Mesenchymal stem cell (in vitro differentiated cells and primary cell): ENCODE measurements around the gene PHKA2.

ENCODE experiments used
- DNase-seq: peaks from one replicate; pipeline ENCODE4 v3.0.0-alpha.2; 2013
- H2AFZ ChIP-seq: one replicate; pipeline ENCODE4 v1.6.1; 2013; ENCODE audit warnings: low read depth, mild to moderate bottlenecking, control low read depth, inconsistent platforms, low read length, moderate library complexity
- H2AK5ac ChIP-seq: 2 replicates; pipeline ENCODE4 v1.6.1; 2013; ENCODE audit warnings: low read length, moderate library complexity, mild to moderate bottlenecking, inconsistent platforms; ENCODE audit not compliant: severe bottlenecking
- H2BK120ac ChIP-seq: one replicate; pipeline ENCODE4 v1.6.1; 2013; ENCODE audit warnings: low read depth, mild to moderate bottlenecking, inconsistent platforms, low read length, moderate library complexity
- H2BK12ac ChIP-seq, 2 experiments: one replicate each; pipeline ENCODE4 v1.6.1; 2013; ENCODE audit warnings: inconsistent platforms in 2 of 2, low read length in 2 of 2, mild to moderate bottlenecking in 2 of 2, moderate library complexity in 2 of 2, control low read depth in 1 of 2
- H2BK15ac ChIP-seq: one replicate; pipeline ENCODE4 v1.6.1; 2013; ENCODE audit warnings: mild to moderate bottlenecking, low read depth, inconsistent platforms; ENCODE audit not compliant: poor library complexity, severe bottlenecking
- H2BK5ac ChIP-seq: 2 replicates; pipeline ENCODE4 v1.6.1; 2013; ENCODE audit warnings: low read depth, mild to moderate bottlenecking, low read length, control low read depth, inconsistent platforms; ENCODE audit not compliant: poor library complexity, severe bottlenecking
- H3K14ac ChIP-seq, 2 experiments: one replicate each; pipeline ENCODE4 v1.6.1; 2013; ENCODE audit warnings: inconsistent platforms in 2 of 2, low read length in 2 of 2, control low read depth in 1 of 2, mild to moderate bottlenecking in 1 of 2, moderate library complexity in 1 of 2
- H3K18ac ChIP-seq, 2 experiments: one replicate each; pipeline ENCODE4 v1.6.1; 2013; ENCODE audit warnings: inconsistent platforms in 2 of 2, low read length in 2 of 2, control low read depth in 1 of 2, low read depth in 1 of 2, mild to moderate bottlenecking in 1 of 2
- H3K23ac ChIP-seq, 2 experiments: one replicate each; pipeline ENCODE4 v1.6.1; 2013; ENCODE audit warnings: inconsistent platforms in 2 of 2, low read length in 2 of 2, mild to moderate bottlenecking in 2 of 2, moderate library complexity in 2 of 2, control low read depth in 1 of 2
- H3K27ac ChIP-seq: 2 replicates; pipeline ENCODE4 v1.5.1; 2013; ENCODE audit warnings: mild to moderate bottlenecking, moderate library complexity, low read length, control low read depth, inconsistent platforms; ENCODE audit not compliant: poor library complexity, severe bottlenecking
- H3K27me3 ChIP-seq, 2 experiments: 2 replicates each; pipeline versions ENCODE4 v1.6.1 to v1.7.0; 2013; ENCODE audit warnings: low read length in 2 of 2, mild to moderate bottlenecking in 2 of 2, moderate library complexity in 2 of 2, control low read depth in 1 of 2, inconsistent platforms in 1 of 2; ENCODE audit not compliant: control insufficient read depth in 1 of 2, insufficient read depth in 1 of 2
- H3K36me3 ChIP-seq, 2 experiments: 2 replicates each; pipeline versions ENCODE4 v1.6.1 to v1.7.0; 2013; ENCODE audit warnings: low read length in 2 of 2, control low read depth in 1 of 2, inconsistent platforms in 1 of 2, low read depth in 1 of 2, mild to moderate bottlenecking in 1 of 2; ENCODE audit not compliant: insufficient read depth in 2 of 2, control insufficient read depth in 1 of 2
- H3K4ac ChIP-seq, 2 experiments: one replicate each; pipeline ENCODE4 v1.6.1; 2013; ENCODE audit warnings: inconsistent platforms in 2 of 2, low read length in 2 of 2, mild to moderate bottlenecking in 2 of 2, moderate library complexity in 2 of 2, control low read depth in 1 of 2, low read depth in 1 of 2
- H3K4me1 ChIP-seq: 2 replicates; pipeline ENCODE4 v1.6.1; 2013; ENCODE audit warnings: low read depth, low read length, control low read depth; ENCODE audit not compliant: control insufficient read depth, insufficient read depth
- H3K4me2 ChIP-seq: 2 replicates; pipeline ENCODE4 v1.6.1; 2013; ENCODE audit warnings: low read length, mild to moderate bottlenecking, inconsistent platforms; ENCODE audit not compliant: poor library complexity, severe bottlenecking
- H3K4me3 ChIP-seq, 2 experiments: 2 replicates each; pipeline versions ENCODE4 v1.5.1 to v1.7.0; 2013; ENCODE audit warnings: low read length in 2 of 2, mild to moderate bottlenecking in 2 of 2, control low read depth in 1 of 2, low read depth in 1 of 2; ENCODE audit not compliant: insufficient read depth in 1 of 2
- H3K79me1 ChIP-seq: replicated peaks from 2 replicates; pipeline ENCODE4 v1.6.1; 2013; ENCODE audit warnings: mild to moderate bottlenecking, control low read depth, low read length, inconsistent platforms; ENCODE audit not compliant: poor library complexity, severe bottlenecking
- H3K9ac ChIP-seq: 2 replicates; pipeline ENCODE4 v1.7.0; 2013; ENCODE audit warnings: mild to moderate bottlenecking, low read length, moderate library complexity
- H3K9me3 ChIP-seq: 2 replicates; pipeline ENCODE4 v1.7.0; 2013; ENCODE audit warnings: mild to moderate bottlenecking, low read length; ENCODE audit not compliant: control insufficient read depth
- H4K8ac ChIP-seq: one replicate; pipeline ENCODE4 v1.6.1; 2013; ENCODE audit warnings: inconsistent platforms, mild to moderate bottlenecking, low read length, moderate library complexity
- H4K91ac ChIP-seq: one replicate; pipeline ENCODE4 v1.6.1; 2013; ENCODE audit warnings: mild to moderate bottlenecking, low read length, inconsistent platforms
- WGBS: methylation state at CpG from one replicate; pipeline ENCODE4 v1.1.7; 2013; ENCODE audit warnings: mixed read lengths; 5-methylcytosine and 5-hydroxymethylcytosine counted together

Gene PHKA2

DNA sequence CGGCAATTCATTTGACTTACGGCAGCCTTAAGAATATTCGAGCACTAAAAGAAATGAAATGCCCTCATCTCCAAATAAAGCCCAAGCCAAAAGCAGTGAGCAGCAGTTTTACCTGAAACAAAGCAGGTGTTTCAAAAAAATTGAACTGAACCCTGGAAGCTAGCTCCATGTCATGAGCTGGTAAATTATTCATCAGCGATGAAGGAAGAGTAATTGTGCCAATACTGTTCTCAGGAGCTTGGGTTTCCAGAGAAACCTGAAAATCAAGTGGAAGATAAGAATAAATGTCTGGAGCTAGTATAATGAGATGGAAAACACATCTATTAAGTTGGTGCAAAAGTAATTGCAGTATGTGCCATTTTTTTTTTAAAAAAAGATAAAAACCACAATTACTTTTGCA is 24.0 kb upstream of the PHKA2 start:
- Histone ChIP-seq H3K79me1 (no peaks in the 10 kb centered on the region), H4K91ac (no peak overlapping the region), H3K36me3 (peaks cover 0 to 4% of the 10 kb centered on the region in 2 experiments), H3K14ac (no peak overlapping the region), H2BK15ac (no peak overlapping the region), H3K4ac (no peak overlapping the region), H3K27me3 (no peaks in the 10 kb centered on the region), H2BK12ac (no peak overlapping the region), H3K4me1 (no peaks in the 10 kb centered on the region), H2BK120ac (no peak overlapping the region), H3K18ac (no peak overlapping the region), H3K23ac (no peak overlapping the region), H3K9me3 (no peaks in the 10 kb centered on the region), H4K8ac (no peak overlapping the region), H3K4me2 (no peak overlapping the region), H3K4me3 (no peak overlapping the region), H2AFZ (no peak overlapping the region), H3K27ac (no peak overlapping the region), H3K9ac (no peak overlapping the region), H2AK5ac (no peak overlapping the region), H2BK5ac (no peak overlapping the region)
- no peak for DNase-seq
- 100% methylated on average over 3 of the region's 4 CpGs for WGBS

DNA sequence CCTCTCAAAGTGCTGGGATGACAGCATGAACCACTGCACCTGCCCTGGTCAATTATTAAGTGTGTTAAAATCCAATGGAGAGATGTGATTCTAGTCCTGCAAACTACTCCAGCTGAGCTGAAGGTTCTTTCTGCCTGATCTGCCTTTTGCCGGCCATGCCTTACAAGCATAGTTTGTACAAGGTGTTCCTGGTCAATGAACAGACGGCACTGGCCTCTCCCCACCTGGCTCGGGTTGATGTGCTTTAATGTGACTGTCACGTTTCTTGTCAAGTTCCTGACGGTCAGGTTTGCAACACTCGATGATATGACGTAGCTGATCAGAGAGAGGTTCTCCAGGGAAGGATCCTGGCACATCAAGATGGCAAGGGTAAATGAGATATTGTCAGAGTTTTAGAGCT is 23.1 kb upstream of the PHKA2 start:
- no peak overlapping the region for H2BK120ac ChIP-seq
- H3K27me3 ChIP-seq: no peaks in the 10 kb centered on the region
- H2AFZ ChIP-seq: no peak overlapping the region
- no peaks in the 10 kb centered on the region for H3K4me1 ChIP-seq
- H2BK15ac ChIP-seq: no peak overlapping the region
- H3K9me3 ChIP-seq: no peaks in the 10 kb centered on the region
- H3K79me1 ChIP-seq: no peaks in the 10 kb centered on the region
- H2BK12ac ChIP-seq: no peak overlapping the region
- H2BK5ac ChIP-seq: no peak overlapping the region
- no peak overlapping the region for H3K9ac ChIP-seq
- H2AK5ac ChIP-seq: no peak overlapping the region
- DNase-seq: no peak
- no peak overlapping the region for H3K4ac ChIP-seq
- H3K23ac ChIP-seq: no peak overlapping the region
- H3K18ac ChIP-seq: no peak overlapping the region
- WGBS: 87% methylated on average over 7 of the region's 7 CpGs
- H4K8ac ChIP-seq: no peak overlapping the region
- H3K27ac ChIP-seq: no peak overlapping the region
- no peak overlapping the region for H3K4me2 ChIP-seq
- H3K36me3 ChIP-seq: peaks cover 0 to 4% of the 10 kb centered on the region in 2 experiments
- H4K91ac ChIP-seq: no peak overlapping the region
- no peak overlapping the region for H3K4me3 ChIP-seq
- H3K14ac ChIP-seq: no peak overlapping the region

DNA sequence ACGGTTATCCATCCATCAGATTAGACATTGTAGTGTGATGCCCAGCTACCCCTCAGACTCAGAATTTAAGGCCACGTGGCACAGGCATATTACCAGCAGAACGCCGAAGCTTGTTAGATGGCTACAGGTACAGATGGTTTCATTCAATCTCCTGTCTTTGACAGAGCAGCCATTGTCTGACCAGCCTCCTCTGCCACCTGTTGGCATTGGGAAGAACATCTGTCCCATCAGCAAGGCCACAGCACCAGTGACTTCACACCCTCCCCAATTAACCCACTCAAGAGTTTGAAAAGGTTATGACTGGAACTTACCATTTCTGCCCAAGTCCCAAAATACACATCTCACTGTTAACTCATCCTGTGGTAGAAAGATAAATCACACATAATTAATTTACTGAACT is 22.0 kb upstream of the PHKA2 start:
- no peak overlapping the region for H3K4me2 ChIP-seq
- no peak for DNase-seq
- H3K18ac ChIP-seq: no peak overlapping the region
- peaks cover 0 to 4% of the 10 kb centered on the region in 2 experiments for H3K36me3 ChIP-seq
- WGBS: 91% methylated on average over 4 of the region's 4 CpGs
- H4K91ac ChIP-seq: no peak overlapping the region
- no peak overlapping the region for H3K23ac ChIP-seq
- H3K4ac ChIP-seq: no peak overlapping the region
- no peak overlapping the region for H3K9ac ChIP-seq
- H2BK5ac ChIP-seq: no peak overlapping the region
- H3K14ac ChIP-seq: no peak overlapping the region
- no peaks in the 10 kb centered on the region for H3K4me1 ChIP-seq
- H3K27me3 ChIP-seq: no peaks in the 10 kb centered on the region
- H3K4me3 ChIP-seq: no peak overlapping the region
- no peak overlapping the region for H2BK12ac ChIP-seq
- no peaks in the 10 kb centered on the region for H3K79me1 ChIP-seq
- H2BK15ac ChIP-seq: no peak overlapping the region
- H2AFZ ChIP-seq: no peak overlapping the region
- no peak overlapping the region for H3K27ac ChIP-seq
- no peak overlapping the region for H2BK120ac ChIP-seq
- H4K8ac ChIP-seq: no peak overlapping the region
- H3K9me3 ChIP-seq: no peaks in the 10 kb centered on the region
- H2AK5ac ChIP-seq: no peak overlapping the region

DNA sequence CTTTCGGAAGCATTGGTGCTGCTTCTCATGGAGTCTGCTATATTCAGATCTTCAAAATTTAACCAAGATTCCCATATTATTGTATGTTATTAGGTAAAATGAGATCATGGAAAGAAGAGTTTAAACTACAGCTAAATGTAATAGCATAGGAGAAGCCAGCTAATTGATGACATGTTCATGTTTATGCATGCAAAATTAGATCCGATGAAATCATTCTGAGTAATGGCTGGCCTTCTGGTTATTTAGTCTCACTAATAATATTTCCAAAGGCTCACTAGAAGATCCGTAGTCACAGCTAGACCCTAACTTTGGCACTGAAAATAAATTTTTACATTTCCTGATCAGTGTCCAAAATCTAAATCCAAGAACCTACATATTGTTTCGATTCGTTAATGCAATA is 19.8 kb upstream of the PHKA2 start:
- no peak overlapping the region for H2BK15ac ChIP-seq
- H3K18ac ChIP-seq: no peak overlapping the region
- H2AK5ac ChIP-seq: no peak overlapping the region
- H3K36me3 ChIP-seq: peaks cover 0 to 4% of the 10 kb centered on the region in 2 experiments
- H3K14ac ChIP-seq: no peak overlapping the region
- no peak overlapping the region for H4K91ac ChIP-seq
- H4K8ac ChIP-seq: no peak overlapping the region
- H3K9ac ChIP-seq: no peak overlapping the region
- H3K23ac ChIP-seq: no peak overlapping the region
- H3K79me1 ChIP-seq: peaks cover 3% of the 10 kb centered on the region
- H3K4me2 ChIP-seq: no peak overlapping the region
- DNase-seq: no peak
- no peak overlapping the region for H2BK5ac ChIP-seq
- H3K9me3 ChIP-seq: no peaks in the 10 kb centered on the region
- H3K4me1 ChIP-seq: no peaks in the 10 kb centered on the region
- no peaks in the 10 kb centered on the region for H3K27me3 ChIP-seq
- no peak overlapping the region for H3K27ac ChIP-seq
- H2BK120ac ChIP-seq: no peak overlapping the region
- H3K4ac ChIP-seq: no peak overlapping the region
- 98% methylated on average over 2 of the region's 5 CpGs for WGBS
- H2AFZ ChIP-seq: no peak overlapping the region
- H3K4me3 ChIP-seq: no peak overlapping the region
- H2BK12ac ChIP-seq: no peak overlapping the region
